H1 (cell line): ENCODE measurements around the gene GP2. TPM values are rescaled to one million over a fixed set of nuclear protein-coding genes. Genes with fewer than 3 reads are reported as not detected.

ENCODE experiments used
- RNF2 ChIP-seq: fragments of 200-900, 300-1000 bp; sonication (generic); IDR thresholded peaks from 2 replicates; pipeline ENCODE4 v1.7.1; 2016; ENCODE audit warnings: borderline replicate concordance, low read depth, mild to moderate bottlenecking, antibody characterized with exemption, low read length; ENCODE audit not compliant: poor library complexity, severe bottlenecking; ENCODE audit errors: missing control alignments
- SAP30 ChIP-seq: fragments of 300-600 bp; sonication (generic); IDR thresholded peaks from 2 replicates; pipeline ENCODE4 v1.7.1; 2012; ENCODE audit warnings: low read length, moderate library complexity, mild to moderate bottlenecking, inconsistent platforms; ENCODE audit not compliant: insufficient read depth, insufficient replicate concordance
- SIRT6 ChIP-seq: IDR thresholded peaks from one replicate; pipeline ENCODE4 v1.7.1; 2012; ENCODE audit warnings: low read length, inconsistent platforms
- SP1 ChIP-seq: IDR thresholded peaks from 2 replicates; pipeline ENCODE4 v1.6.1; 2011; ENCODE audit warnings: low read depth, low read length
- TBP ChIP-seq: IDR thresholded peaks from 2 replicates; pipeline ENCODE4 v1.6.1; 2011; ENCODE audit warnings: low read depth, low read length, improper control_type of control experiment
- polyA plus RNA-seq, 7 experiments: library from polyadenylated mRNA; depleted of rRNA in 3 of 7; stranded (reverse) in 5 of 7; unstranded in 2 of 7; fragments of >200 nt in 5 of 7; fragments of 200-250 nt in 2 of 7; gene quantifications; 1 replicate in 5 of 7; 2 replicates in 1 of 7; 4 replicates in 1 of 7; pipeline versions ENCODE4 v1.2.1 to v1.2.3, GENCODE V29; 2011 to 2013; ENCODE audit warnings: missing spikeins in 2 of 7, mixed read lengths in 2 of 7
- total RNA-seq: library from RNA; stranded (reverse); fragmentation: NEBNext Ultra II Directional; extraction: Animal tissue kit (Norgen Biotek cat#: 25700); gene quantifications from 2 replicates; pipeline ENCODE4 v1.2.1, GENCODE V29; 2021

The GP2 gene
- total and polyA plus RNA-seq, 2 of the 8 experiments (the other 6 are each of a cell fraction or from before 2014, with no cell fraction given), result not detected

DNA sequence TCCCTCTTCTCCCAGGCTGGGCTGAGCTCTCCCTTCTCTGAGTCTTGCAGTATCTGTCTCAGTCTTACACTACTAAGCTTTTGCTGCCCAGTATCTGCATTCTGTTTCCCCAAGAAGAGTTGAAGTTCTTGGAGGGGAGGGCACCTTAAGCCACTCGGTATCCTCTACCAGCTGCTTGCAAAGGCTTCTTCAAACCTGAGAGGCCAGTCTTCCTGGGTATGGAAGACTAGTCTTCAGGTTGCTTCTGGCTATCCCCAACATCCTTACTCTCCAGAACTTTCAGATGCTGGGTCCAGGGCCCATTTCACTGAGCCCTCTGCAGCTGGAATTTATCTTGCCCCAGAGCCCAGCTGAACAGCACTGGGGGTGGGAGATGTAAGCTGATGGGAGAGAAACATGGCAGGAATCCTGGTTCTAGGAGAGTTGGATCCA, 20.1 kb downstream of the GP2 start (continued):
- TF ChIP-seq SP1 (no peak), SAP30 (no peak), SIRT6 (no peak), RNF2 (no peak), TBP (no peak)
